HL-60/S4 treated with retinoic acid at 250 ng/mL for 4 days and 3 days (cell line): ENCODE results near the gene RABGAP1L.
"Not testable (repeated sequence)": the region's sequence is repeated elsewhere in the genome, so short reads cannot be mapped to it uniquely, and the experiment has no call there.

Source experiments
- in situ Hi-C: fragments of 300-500 bp; cut with MboI; formaldehyde crosslinking; loops from 2 replicates; pipeline ENCODE4 v1.7.0; 2022; ENCODE audit warnings: low sequenced_read_pairs

Gene RABGAP1L

DNA sequence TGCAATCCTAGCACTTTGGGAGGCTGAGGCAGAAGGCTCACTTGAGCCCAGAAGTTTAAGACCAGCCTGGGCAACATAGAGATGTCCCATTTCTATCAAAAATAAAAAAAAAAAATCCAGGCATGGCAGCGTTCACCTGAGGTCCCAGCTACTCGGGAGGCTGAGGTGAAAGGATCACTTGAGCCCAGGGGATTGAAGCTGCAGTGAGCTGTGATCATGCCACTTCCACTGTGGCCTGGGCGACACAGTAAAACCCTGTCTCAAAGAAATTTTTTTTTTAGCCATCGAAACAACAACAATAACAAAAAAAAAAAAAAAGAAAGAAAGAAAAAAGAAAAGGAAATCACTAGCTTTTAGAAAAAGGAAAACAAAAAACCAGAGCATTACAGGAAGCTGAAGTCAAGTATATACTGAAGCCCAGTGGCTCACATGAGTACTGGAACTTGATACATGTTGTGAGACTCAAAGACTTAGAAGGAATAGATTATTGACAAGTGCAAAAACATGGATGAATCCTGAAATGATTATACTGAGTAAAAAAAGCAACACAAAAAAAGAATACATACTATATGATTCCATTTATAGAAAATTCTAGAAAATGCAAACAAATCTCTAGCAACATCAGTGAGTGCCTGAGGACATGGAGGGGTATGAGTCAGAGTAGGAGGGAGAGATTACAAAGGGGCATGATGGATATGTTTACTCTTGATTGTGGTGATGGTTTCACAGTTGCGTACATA lies 6.1 kb upstream of the RABGAP1L start:
- in situ Hi-C loops = no loop called here

DNA sequence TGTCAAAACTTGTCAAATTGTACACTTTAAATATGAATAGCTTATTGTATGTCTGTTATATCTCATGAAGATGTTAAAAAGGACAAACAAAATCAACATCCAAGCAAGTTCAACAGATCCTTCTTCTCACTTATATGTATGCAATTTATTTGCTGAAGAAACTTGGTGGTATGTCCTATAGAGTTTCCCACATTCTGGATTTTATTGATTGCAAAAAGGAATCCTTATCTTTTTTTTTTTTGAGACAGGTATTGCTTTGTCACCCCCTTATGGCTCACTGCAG lies 5.6 kb upstream of the RABGAP1L start:
- in situ Hi-C loops = no loop called here

DNA sequence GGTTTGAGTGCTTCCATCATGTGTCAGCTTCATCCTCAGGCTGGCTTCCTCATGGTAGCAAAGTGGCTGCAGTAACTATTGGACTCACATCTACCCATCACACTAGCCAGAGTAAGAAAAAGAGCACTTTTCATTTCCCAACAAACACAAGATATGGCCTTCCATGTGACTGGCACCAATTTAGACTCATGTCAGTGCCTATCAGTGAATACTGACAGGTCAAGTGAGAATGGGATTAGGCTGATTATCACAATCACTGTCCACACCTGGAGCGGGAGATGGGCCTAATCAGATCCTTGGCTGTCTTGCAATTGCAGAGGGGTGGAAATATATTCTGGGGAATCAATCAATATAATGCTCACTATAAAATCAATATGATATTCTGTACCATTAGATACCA lies 2.9 kb upstream of the RABGAP1L start:
- in situ Hi-C loops = no loop called here

DNA sequence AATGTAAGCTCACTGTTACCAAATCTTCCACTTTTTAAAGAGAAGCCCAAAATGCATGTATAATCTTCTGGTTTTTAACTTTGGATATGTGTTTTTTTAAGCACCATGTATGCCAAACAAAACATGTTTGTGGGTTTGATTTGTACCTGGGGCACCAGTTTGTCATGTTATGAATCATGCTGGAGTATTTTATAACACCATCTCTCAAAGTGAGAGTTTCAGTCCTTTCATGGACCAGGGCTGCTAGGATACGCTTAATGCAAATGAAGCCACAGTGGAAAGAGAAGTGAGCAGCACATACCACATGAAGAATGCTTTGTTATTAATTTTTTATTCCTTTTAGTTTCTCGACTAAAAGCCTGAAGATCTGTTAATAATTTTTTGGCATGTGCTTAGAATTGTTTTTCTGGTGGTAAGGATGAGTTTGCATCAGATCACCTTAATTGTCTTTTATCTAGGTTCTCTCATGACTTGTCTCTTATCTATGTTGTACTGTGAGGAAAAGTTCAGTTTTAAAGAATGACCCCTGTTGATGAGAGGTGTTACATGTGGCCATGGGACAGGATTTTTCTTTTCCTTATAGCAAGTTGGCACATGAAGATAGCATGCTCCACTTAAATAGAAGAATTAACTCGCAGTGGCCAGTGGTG lies 2.0 kb upstream of the RABGAP1L start:
- in situ Hi-C loops = no loop called here

DNA sequence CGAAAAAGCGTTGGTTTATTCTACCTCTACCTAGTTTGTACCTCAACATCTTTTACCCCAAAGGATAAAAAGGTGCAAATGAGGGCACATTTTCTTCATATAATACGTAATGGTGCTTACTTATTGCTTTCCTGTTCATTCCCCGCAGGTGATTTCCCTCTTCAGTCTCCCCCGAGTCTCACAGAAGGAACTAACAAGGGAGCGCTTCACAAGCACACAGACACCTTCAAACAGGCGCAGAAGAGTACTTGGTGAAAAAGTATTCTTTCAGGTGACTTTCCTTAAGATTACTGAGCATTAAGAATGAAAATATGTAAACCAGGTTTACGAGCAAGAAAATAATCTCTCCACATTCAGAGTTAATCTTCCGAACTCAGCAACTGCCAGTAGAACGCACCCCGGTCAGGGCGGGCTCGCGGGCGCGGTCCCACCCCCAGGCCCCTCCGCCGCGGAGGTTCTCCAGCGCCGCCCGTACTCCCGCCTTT lies 511 bp upstream of the RABGAP1L start:
- in situ Hi-C loops = no loop called here

DNA sequence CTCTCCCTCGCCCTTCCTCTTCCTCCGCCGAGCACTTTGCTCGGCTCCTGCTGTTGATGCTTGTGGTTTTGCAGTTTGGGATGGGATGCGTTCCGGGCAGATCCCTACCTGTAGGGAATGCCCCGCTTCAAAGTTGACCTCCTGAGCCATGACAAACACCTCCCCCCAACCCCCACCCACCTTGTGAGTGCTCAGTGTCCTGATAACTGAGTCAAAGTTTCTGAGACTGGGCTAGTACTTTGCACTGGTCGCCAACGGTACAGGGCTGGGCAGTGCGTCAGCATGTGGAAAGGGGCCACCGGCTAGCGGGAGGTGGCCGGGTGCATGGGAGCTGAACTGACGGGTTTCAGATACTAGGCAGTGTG lies 771 bp downstream of the RABGAP1L start:
- in situ Hi-C loops = no loop called here

DNA sequence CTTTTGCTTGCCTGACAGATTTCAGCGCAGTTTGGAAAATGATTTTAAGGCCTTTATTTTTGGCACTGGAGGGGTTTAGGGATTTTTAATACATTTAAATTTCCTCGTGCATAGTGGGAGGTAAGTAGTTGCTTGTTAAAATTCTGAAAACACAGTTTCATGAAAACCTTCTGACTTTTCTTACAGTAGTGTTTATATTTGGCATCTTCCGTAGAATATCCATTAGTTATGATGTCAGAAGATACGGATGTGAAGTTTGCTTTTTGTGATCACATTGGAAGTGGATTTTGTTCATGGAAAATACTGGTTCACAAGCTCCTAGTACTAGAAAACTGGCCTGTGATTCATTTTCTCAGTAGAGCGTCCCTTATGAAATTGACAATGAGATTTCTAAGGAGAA lies 1.3 kb downstream of the RABGAP1L start:
- in situ Hi-C loops = no loop called here

DNA sequence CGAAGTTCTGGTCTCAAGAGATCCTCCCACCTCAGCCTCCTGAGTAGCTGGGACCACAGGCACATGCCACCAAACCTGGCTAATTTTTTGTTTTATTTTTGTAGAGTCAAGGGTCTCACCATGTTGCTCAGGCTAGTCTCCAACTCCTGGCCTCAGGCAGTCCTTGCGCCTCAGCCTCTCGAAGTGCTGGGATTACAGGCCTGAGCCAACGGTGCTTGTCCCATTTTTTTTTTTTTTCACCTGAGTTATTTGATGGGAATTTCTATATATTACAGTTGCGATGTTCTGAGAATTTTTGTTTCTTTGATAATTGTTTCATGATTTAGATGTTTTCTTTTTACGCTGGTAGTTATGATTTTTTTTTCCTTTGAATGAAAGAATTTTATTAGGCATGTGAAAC lies 2.5 kb downstream of the RABGAP1L start:
- in situ Hi-C loops = no loop called here

DNA sequence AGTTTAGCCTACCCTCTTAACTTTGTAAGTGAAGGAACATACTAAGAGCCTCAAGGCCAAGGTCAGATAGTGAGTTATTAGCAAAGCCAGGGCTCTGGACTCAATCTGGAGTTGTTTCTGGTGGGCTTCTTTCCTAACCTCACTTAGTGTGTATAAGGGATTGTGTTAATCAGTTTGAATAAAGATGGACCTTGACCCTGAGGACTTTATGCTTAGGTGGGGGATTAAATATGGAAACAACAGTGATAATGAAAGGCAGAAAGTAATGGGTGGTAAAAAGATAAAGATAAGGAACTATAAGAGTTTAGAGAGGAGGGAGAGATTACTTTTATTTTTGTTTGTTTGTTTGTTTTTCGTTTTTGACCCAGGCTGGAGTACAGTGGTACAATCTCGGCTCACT lies 5.5 kb downstream of the RABGAP1L start:
- in situ Hi-C loops = no loop called here

DNA sequence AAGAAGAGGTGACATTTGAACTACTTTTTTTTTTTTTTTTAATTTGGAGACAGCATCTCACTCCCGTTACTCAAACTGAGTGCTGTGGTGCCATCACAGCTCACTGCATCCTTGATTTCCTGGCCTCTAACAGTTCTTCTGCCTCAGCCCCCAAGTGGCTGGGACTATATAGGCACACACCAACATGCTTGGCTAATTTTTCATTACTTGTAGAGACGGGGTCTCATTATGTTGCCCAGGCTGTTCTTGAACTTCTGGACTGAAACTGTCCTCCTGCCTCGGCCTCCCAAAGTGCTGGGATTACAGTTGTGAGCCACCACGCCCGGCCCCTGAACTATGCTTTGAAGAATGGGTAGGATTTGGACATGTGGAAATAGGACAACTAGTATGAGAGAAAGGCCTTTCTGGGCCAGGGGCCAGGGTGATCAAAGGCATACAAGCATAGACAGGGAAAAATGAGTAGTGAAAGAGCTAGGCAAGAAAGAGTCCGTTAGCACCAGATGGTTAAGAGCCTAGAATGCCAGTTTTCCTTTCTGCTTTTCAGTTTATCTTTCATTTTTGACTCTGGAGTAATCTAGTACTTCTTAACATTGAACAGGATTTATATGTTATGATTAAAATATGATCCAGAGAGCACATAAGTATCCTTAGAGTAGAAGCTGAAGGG lies 6.3 kb downstream of the RABGAP1L start:
- in situ Hi-C loops = no loop called here

DNA sequence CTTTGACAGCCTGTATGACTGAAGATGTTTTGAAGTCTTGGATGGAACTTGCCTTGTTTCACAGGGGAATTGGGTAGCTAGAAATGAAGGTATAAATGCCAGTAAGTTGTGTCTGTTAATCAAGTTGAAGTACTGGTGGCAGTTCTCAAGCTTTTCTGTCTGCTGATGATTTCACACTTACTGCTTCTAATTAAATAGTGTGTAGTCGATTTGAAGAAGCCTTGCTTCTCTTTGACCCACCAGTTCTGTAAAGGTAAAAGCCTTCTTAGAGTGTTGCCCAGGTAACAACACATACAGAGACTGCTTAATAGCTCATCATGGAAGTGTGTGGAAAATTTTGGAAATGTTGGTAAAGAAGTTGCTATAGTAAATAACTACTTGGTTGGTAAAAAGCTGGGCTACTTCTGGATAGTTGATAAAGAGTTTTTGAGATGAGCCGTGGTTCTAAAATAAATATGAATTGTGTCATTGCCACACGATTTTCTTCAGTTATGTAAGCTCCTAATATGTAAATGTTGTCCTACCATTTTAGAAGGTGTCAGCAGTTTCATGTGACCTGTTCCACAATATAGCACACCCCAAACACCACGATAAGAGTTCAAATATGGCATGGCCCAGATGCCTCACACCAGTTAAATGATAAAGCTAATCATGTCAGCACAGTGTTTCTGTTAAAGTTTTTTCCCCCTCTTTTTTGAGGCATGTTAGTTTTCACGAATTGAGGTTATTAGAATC lies 7.4 kb downstream of the RABGAP1L start:
- in situ Hi-C loops = no loop called here

DNA sequence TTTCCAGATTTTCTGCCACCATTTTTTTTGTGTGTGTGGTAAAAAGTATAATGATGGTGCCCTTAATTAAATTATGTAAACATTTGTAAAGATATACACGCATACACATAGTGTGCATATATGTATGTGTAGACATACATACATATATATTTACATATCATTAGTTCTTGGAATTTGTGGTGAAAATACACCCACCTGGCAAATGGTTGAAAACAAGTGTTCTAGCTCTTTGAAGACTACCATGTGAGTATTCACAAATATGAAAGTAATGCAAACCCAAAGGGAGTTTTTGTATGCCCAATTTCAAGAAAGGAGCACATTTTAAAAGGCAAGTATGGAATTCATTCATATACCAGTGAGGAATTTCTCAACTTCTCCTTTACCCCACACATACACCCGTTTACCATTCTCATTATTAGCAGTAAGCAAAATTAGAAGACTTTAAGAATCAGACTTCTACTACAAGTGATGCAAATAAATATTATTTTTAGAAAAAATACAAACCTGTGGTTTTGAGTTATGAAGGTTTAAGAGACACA lies 8.0 kb downstream of the RABGAP1L start:
- in situ Hi-C loops = no loop called here

DNA sequence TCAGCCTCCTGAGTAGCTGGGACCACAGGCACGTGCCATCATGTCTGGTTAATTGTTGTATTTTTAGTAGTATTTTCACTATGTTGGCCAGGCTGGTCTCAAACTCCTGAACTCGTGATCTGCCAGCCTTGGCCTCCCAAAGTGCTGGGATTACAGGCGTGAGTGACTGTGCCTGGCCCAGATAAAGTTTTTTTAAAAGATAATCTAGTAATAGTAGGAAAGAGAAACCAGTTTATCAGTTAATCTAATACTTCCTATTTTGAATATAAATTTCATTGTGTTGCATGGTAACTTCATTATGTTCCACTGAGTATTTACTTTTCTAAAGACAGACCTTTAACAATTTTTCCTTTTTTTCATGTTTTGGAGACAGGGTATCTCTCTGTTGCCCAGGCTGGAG lies 10.0 kb downstream of the RABGAP1L start:
- in situ Hi-C loops = no loop called here

DNA sequence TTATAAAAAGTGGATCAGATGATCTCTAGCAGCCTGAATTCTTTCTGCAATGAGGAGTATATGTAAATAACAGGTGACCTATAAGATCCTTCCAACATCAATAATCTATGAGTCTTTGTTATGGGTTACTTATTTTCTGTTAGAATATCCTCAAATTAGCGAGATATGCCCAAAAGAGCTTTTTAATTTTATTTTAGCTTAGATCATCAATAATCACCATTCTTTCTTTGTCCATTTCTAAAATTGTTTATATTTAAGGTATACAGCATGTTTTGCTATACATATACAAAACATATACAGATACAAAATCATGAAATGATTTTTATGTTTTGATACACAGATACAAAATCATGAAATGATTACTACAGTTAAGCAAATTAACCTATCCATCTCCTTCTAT lies 11.8 kb downstream of the RABGAP1L start:
- in situ Hi-C loops = no loop called here

DNA sequence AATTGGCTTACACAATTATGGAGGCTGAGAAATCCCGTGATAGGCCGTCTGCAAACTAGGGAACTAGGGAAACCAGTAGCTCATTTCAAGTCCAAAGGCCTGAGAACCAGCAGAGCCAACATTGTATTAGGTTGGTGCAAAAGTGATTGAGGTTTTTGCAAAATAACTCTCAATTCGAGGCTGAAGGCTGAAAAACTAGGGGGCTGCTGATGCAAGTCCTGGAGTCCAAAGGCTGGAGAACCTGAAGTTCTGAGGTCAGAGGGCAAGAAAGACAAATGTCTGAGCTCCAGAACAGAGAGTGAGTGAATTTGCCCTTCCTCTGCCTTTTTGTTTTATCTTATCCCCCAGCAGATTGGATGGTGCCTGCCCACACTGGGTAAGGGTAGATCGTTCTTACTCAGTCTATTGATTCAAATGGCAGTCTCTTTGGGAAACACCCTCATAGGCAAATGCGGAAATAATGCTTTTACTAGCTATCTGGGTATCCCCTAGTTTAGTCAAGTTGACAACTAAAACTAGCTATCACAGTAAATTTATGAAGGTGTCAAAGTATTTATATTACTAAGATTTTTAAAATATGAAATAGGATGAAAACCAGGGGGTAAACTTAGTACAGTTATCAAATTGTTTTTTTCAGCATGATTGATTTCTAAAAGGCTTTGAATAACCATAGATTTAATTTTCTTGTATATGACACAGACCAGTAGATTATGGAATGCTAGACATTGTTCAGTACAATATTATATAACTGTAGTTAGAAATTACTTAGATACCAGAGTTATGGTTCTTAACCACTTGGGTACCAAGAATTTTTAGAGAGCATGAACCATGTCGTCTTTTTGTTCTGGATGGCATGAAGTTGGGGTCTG lies 15.4 kb downstream of the RABGAP1L start:
- in situ Hi-C loops = no loop called here

DNA sequence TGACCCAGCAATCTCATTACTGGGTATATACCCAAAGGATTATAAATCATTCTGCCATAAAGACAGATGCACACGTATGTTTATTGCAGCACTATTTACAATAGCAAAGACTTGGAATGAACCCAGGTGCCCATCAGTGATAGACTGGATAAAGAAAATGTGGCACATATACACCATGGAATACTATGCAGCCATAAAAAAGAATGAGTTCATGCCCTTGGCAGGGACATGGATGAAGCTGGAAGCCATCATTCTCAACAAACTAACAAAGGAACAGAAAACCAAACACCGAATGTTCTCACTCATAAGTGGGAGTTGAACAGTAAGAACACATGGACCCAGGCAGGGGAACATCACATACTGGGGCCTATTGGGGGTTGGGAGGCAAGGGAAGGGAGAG lies 19.1 kb downstream of the RABGAP1L start:
- in situ Hi-C loops = not testable (repeated sequence)

DNA sequence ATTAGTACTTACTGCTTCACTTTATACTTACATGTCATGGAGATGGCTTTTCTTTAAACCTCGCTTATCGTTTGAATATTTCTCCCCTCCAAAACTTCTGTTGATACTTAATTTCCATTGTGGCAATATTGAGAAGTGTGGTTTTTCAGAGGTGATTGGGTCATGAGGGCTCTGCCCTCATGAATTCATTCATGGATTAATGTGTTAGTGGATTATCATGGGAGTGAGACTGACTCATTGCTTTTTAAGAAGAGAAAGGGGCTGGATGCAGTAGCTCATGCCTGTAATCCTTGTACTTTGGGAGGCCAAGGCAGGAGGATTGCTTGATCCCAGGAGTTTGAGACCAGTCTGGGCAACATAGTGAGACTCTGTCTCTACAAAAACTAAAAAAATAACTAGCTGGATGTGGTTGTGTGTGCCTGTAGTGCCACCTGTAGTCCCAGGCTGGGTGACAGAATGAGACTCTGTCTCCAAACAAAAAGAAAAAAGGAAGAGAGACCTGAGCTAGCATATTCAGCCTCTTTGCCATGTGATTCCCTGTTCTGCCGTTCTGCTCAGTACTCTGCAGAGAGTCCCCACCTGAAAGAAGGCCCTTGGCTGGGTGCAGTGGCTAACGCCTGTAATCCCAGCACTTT lies 30.2 kb downstream of the RABGAP1L start:
- in situ Hi-C loops = no loop called here

DNA sequence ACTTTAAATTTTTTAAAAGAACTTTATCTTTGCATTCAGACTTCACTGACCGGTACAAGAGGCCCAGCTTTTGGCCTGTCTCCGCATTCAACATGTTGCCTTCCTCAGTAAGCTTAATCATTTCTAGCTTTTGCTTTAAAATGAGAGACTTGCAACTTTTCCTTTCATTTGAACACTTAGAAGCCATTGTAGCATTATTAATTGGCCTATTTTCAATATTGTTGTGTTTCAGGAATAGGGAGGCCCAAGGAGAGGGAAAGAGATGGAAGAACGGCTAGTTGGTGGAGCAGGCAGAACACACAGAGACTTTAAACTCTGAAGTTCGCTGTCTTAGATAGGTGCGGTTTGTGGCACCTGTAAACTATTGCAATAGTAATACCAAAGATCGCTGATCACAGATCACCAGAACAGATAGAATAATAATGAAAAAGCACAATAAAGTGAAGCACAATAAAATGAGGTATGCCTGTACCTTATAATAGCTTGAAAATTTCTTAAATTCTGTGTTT lies 31.4 kb downstream of the RABGAP1L start:
- in situ Hi-C loops = no loop called here

DNA sequence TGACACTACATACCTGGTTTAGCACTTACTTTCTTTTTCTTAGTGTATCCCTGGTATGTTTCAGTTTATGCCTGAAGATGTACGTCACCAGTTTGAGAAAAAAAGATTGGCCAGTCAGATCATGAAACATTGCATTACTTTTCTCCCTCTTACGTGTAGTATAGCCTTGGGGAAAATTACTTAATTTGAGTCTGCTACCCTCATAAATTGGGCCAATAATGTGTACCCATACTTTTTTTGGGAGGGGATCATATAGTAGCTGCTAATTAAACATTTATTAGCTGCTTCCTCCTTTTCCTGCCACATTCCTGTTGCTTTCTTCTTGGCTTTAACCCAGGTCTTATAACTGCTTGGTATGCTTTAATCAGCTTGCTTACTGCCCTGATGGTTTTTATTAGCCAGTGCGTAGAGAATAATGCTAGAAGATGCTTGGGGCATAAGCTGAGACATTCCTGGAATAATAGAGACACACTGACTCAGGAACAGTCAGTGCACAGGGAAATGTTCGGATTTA lies 32.1 kb downstream of the RABGAP1L start:
- in situ Hi-C loops = no loop called here

DNA sequence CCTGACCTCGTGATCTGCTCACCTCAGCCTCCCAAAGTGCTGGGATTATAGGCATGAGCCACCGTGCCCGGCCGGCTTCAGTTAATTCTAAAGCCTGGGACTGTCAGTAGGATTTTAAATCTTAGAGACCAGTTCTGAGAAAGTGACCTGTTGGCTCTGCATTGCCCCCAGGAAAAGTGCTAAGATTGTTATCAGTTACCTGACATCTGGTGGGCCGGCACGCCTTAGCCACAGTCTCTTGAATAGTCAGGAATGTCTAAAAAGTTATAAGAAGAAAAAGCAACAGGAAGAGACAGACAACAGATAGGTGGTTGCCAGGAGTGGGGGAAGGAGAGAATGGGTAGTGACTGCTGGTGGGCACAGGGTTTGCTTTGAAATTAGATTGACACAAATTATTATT lies 35.1 kb downstream of the RABGAP1L start:
- in situ Hi-C loops = no loop called here
